Activated CD4-positive, alpha-beta T cell treated with anti-CD3 and anti-CD28 coated beads for 48 hours (primary cell): ENCODE data around the gene C1D.

ENCODE experiments used
- DNase-seq: peaks from one replicate; pipeline ENCODE4 v3.0.0-alpha.2; 2020

Gene C1D

GRCh38 chr2:68057658-68058396, 5.0 kb downstream of the C1D start:
- no peak for DNase-seq

GRCh38 chr2:68052717-68053422, 9.9 kb downstream of the C1D start:
- DNase-seq = no peak

- DNase-seq = no peak
Measured at GRCh38 chr2:68050353-68050752, 12.5 kb downstream of the C1D start.

- DNase-seq = no peak
Measured at GRCh38 chr2:68046642-68047240, 16.1 kb downstream of the C1D start.

GRCh38 chr2:68046224-68046623, 16.6 kb downstream of the C1D start:
- no peak for DNase-seq

- no peak for DNase-seq
Measured at GRCh38 chr2:68045342-68045741, 17.5 kb downstream of the C1D start.

- DNase-seq = no peak
Measured at GRCh38 chr2:68044099-68044498, 18.7 kb downstream of the C1D start.

- DNase-seq = no peak
Measured at GRCh38 chr2:68043695-68044094, 19.1 kb downstream of the C1D start.

GRCh38 chr2:68043032-68043431, 19.8 kb downstream of the C1D start:
- no peak for DNase-seq

- no peak for DNase-seq
Measured at GRCh38 chr2:68041704-68042245, 21.0 kb downstream of the C1D start.

GRCh38 chr2:68040078-68040477, 22.7 kb downstream of the C1D start:
- no peak for DNase-seq

GRCh38 chr2:68039317-68039716, 23.5 kb downstream of the C1D start:
- no peak for DNase-seq

GRCh38 chr2:68032702-68033101, 30.1 kb downstream of the C1D start:
- no peak for DNase-seq

GRCh38 chr2:68031542-68032160, 31.2 kb downstream of the C1D start:
- no peak for DNase-seq

GRCh38 chr2:68031043-68031442, 31.8 kb downstream of the C1D start:
- DNase-seq = no peak

- DNase-seq = no peak
Measured at GRCh38 chr2:68030529-68030928, 32.3 kb downstream of the C1D start.

GRCh38 chr2:68027959-68028358, 34.8 kb downstream of the C1D start:
- DNase-seq = no peak

- no peak for DNase-seq
Measured at GRCh38 chr2:68024450-68024849, 38.4 kb downstream of the C1D start.

GRCh38 chr2:68023904-68024303, 38.9 kb downstream of the C1D start:
- no peak for DNase-seq

- no peak for DNase-seq
Measured at GRCh38 chr2:68018727-68019126, 44.1 kb downstream of the C1D start.

- no peak for DNase-seq
Measured at GRCh38 chr2:68009526-68009925, 53.3 kb downstream of the C1D start.

GRCh38 chr2:68000170-68000825, 62.5 kb downstream of the C1D start:
- DNase-seq = no peak

- DNase-seq = no peak
Measured at GRCh38 chr2:67999332-67999731, 63.5 kb downstream of the C1D start.
